Thoracic aorta (tissue), 2 donors: ENCODE data around the gene DIAPH1. TPM values are rescaled to one million over a fixed set of nuclear protein-coding genes. Genes with fewer than 3 reads are reported as not detected.

Source experiments
- ATAC-seq: fragments of 150-250 bp; one replicate; pipeline ENCODE4 v1.8.0; 2017; ENCODE audit warnings: low read depth; ENCODE audit not compliant: insufficient number of reproducible peaks, low FRiP score
- DNase-seq: peaks from one replicate; pipeline ENCODE4 v3.0.0-alpha.2; 2020; ENCODE audit warnings: low spot score
- H3K27ac ChIP-seq, 2 donors: fragments of 200-600 bp; sonication (generic); 1 replicate in 1 of 2; 2 replicates in 1 of 2; pipeline ENCODE4 v1.5.1; 2016; ENCODE audit warnings: mild to moderate bottlenecking in 2 of 2, moderate library complexity in 2 of 2
- H3K27me3 ChIP-seq: fragments of 200-600 bp; sonication (generic); replicated peaks from 2 replicates; pipeline ENCODE4 v1.6.0; 2016; ENCODE audit warnings: mild to moderate bottlenecking; ENCODE audit not compliant: insufficient read depth
- H3K36me3 ChIP-seq: fragments of 200-600 bp; sonication (generic); one replicate; pipeline ENCODE4 v1.5.1; 2016
- H3K4me1 ChIP-seq, 2 donors: fragments of 200-600 bp; sonication (generic); 1 replicate in 1 of 2; 2 replicates in 1 of 2; pipeline versions ENCODE4 v1.5.1 to v1.6.0; 2016; ENCODE audit warnings: low read depth in 2 of 2, mild to moderate bottlenecking in 1 of 2; ENCODE audit not compliant: control insufficient read depth in 1 of 2
- H3K4me3 ChIP-seq: fragments of 200-600 bp; sonication (generic); 2 replicates; pipeline ENCODE4 v1.5.1; 2016; ENCODE audit warnings: mild to moderate bottlenecking
- H3K9me3 ChIP-seq: fragments of 200-600 bp; sonication (generic); 2 replicates; pipeline ENCODE4 v1.5.1; 2016
- CTCF ChIP-seq: fragments of 200-600 bp; sonication (generic); IDR thresholded peaks from one replicate; pipeline ENCODE4 v1.5.1; 2019; ENCODE audit warnings: antibody characterized with exemption
- total RNA-seq, 2 donors: library from RNA; depleted of rRNA; stranded (reverse); fragments of >200 nt; gene quantifications; one replicate each; pipeline versions ENCODE4 v1.1.0 to v1.2.3, GENCODE V29; 2016

The DIAPH1 gene
- total RNA-seq, 2 donors from 2014 or later: 91.0 to 93.1 TPM

DNA sequence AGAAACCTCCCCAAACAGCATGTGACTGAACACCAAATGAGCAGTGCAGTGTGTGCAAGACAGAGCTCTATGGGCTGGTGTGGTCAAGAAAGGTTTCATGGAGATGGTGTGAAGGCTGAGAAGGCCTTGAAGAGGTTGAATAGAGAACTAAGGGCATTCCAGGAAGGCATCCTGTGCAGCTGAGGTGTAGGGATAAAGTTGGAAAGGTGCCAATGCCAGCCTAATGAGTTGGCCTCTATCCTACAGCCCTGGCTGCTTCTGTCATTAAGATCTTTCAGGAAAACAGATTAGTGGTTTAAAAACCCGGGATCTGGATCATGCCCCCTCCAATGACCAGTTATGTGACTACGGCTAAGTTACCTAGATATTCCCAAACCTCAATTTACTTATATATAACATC is 13.8 kb upstream of the DIAPH1 start:
- DNase-seq (no peak), ATAC-seq (no peak)
- Histone ChIP-seq H3K27me3 (no peaks in the 10 kb centered on the region), H3K4me1 (peaks cover 9 to 26% of the 10 kb centered on the region in 2 donors), H3K9me3 (no peaks in the 10 kb centered on the region), H3K4me3 (no peak overlapping the region), H3K36me3 (peaks cover 23% of the 10 kb centered on the region), H3K27ac (no peak overlapping the region)
- TF ChIP-seq CTCF: no peak

GRCh38 chr5:141630570-141631140 is 11.9 kb upstream of the DIAPH1 start:
- Histone ChIP-seq H3K36me3 (peaks cover 34% of the 10 kb centered on the region), H3K27ac (no peak overlapping the region), H3K27me3 (no peaks in the 10 kb centered on the region), H3K9me3 (no peaks in the 10 kb centered on the region), H3K4me1 (peaks cover 6 to 19% of the 10 kb centered on the region in 2 donors), H3K4me3 (no peak overlapping the region)
- DNase-seq (no peak), ATAC-seq (no peak)
- TF ChIP-seq CTCF: no peak

DNA sequence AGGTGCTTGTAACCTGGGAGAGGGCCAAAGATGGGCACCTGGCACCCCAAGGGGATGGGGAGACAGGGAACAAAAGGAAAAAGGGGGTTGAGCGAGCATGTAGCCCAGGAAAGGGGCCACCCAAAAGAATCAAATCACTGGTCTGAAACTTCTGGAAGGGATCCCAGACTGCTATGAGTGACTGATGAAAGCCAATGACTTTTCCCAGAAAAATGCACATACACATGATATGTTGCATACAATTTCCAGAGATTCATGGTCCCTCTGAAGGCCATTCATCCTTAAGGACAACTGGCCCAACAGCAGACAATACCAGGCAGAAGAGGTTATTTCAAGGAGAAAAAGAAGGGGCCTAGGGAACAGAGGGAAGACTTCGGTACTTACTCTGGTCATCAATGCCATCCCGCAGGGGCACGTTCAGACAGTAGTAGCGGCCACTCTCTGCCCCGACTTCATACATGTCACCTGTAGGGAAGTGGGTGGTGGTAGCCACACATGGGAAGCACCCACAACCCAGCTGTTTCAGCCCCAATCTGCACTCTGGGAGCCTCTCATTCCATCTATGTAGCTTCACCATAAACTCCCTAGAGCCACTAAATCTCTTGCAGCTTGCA is 9.5 kb upstream of the DIAPH1 start:
- no peak for ATAC-seq
- H3K36me3 ChIP-seq: peaks cover 48% of the 10 kb centered on the region
- H3K9me3 ChIP-seq: no peaks in the 10 kb centered on the region
- no peak overlapping the region for H3K27ac ChIP-seq
- DNase-seq: no peak
- no peak for TF ChIP-seq CTCF
- no peaks in the 10 kb centered on the region for H3K27me3 ChIP-seq
- no peak overlapping the region for H3K4me3 ChIP-seq
- H3K4me1 ChIP-seq: no peaks in the 10 kb centered on the region

DNA sequence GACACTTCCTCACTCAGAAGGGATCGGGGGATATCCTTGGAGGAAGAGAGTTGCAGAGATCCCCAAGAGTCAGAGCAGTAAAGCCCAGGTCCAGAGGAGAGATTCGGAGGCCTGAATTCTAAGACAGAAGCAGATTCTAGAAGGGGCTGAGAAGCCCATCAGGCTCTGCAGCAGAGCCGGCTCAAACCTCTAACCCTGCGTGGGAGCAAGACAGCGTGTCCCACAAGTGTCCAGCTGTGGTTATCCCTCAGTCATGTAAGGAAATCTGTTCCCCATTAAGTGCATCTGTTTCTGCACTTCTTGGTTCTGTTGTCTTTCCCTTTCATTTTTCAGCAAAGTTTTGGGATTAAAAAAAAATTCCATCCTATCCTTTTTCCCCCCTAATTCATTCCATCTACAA is 4.8 kb upstream of the DIAPH1 start:
- ATAC-seq: no peak
- H3K36me3 ChIP-seq: peaks cover 59% of the 10 kb centered on the region

GRCh38 chr5:141623186-141623585 is 4.4 kb upstream of the DIAPH1 start:
- peaks cover 0 to 6% of the 10 kb centered on the region in 2 donors for H3K4me1 ChIP-seq
- H3K27me3 ChIP-seq: no peaks in the 10 kb centered on the region
- no peak overlapping the region for H3K4me3 ChIP-seq
- no peak overlapping the region for H3K27ac ChIP-seq
- ATAC-seq: no peak
- DNase-seq: no peak
- TF ChIP-seq CTCF: no peak
- H3K9me3 ChIP-seq: no peaks in the 10 kb centered on the region
- H3K36me3 ChIP-seq: peaks cover 55% of the 10 kb centered on the region

More for the DNA sequence above, 4.8 kb upstream of the DIAPH1 start:
- H3K4me1 ChIP-seq: peaks cover 0 to 6% of the 10 kb centered on the region in 2 donors
- H3K4me3 ChIP-seq: no peak overlapping the region
- H3K9me3 ChIP-seq: no peaks in the 10 kb centered on the region
- no peak for TF ChIP-seq CTCF
- no peaks in the 10 kb centered on the region for H3K27me3 ChIP-seq
- no peak for DNase-seq
- H3K27ac ChIP-seq: no peak overlapping the region
